Measurements from ENCODE around the gene ZNF48. TPM values are rescaled to one million over a fixed set of nuclear protein-coding genes. Genes with fewer than 3 reads are reported as not detected.

The ZNF48 gene
- total RNA-seq, 1 experiment from 2014 or later: 12.4 TPM

DNA sequence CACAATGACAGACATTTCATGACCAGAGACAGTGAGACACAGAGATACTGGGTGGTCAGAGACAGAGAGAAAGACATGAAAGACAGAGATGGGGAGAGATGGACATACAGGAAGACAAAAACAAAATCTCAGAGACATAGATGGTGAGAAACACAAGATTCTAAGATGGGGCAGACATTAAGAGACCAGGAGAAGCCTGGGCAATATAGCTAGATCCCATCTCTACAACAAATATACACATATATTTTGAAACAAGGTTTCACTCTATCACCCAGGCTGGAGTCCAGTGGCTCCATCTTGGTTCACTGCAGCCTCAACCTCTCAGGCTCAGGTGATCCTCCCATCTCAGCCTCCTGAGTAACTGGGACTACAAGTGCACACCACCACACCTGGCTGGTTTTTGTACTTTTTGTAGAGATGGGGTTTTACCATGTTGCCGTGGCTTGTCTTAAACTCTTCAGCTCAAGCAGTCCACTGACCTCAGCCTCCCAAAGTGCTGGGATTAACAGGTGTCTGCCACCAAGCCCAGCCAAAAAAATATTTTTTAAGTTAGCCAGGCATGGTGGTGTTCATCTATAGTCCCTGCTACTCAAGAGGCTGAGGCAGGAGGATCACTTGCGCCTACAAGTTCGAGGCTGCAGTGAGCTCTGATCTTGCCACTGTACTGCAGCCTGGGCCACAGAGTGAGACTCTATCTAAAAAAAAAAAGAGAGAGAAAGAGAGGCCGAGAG, 15.0 kb upstream of the ZNF48 start:
- no peak for TF ChIP-seq CTCF (IDR thresholded peaks at IDR 0.05; ENCODE audit: unreplicated experiment)
- DNase-seq (ENCODE audit: unreplicated experiment): no peak
- Mint-ChIP-seq H3K27ac (ENCODE audit: low read depth, unreplicated experiment) (peak overlapping the region; percentile 99), H3K27me3 (ENCODE audit: insufficient read depth, unreplicated experiment) (no peaks in the 10 kb centered on the region), H3K9me3 (ENCODE audit: unreplicated experiment) (no peaks in the 10 kb centered on the region), H3K36me3 (ENCODE audit: insufficient read depth, unreplicated experiment) (peaks cover 20% of the 10 kb centered on the region), H3K4me1 (ENCODE audit: insufficient read depth, unreplicated experiment) (peaks cover 13% of the 10 kb centered on the region), H3K4me3 (ENCODE audit: unreplicated experiment) (peak overlapping the region; percentile 92)
- TSS peak; percentile 43 for BruUV-seq (replicated peaks)
- ChIA-PET CTCF (no interaction called here), POLR2A (interaction anchor here (0.9 to 1.6 kb wide), 3 partner anchors 10 to 38 kb away, joined by 3 to 4 read pairs (median 4); partner anchors contain the start of genes TBC1D10B and ZNF48)
- intact Hi-C loops (cut with micrococcal nuclease): no loop called here

DNA sequence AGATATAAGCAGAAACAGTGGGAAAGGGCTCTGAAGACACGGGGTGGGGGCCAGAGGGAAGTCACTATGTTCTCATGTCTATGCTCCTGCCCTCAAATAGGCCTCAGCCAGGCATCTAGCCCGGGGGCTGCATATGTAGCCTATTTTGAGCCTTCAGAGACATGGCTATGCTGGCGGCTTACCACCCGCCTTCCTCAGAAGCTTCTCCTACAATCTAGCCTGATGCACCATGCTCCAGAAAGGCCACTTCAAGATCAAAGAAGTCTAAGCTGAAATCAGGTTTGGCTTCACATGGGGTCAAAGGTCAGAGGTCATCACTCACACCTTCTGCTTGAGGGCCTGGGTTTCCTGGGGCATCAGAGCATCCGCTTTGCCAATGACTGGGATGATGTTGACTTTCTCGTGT, 14.4 kb upstream of the ZNF48 start:
- Mint-ChIP-seq H3K27ac (ENCODE audit: low read depth, unreplicated experiment) (no peak overlapping the region), H3K36me3 (ENCODE audit: insufficient read depth, unreplicated experiment) (peaks cover 20% of the 10 kb centered on the region), H3K4me1 (ENCODE audit: insufficient read depth, unreplicated experiment) (peaks cover 13% of the 10 kb centered on the region), H3K27me3 (ENCODE audit: insufficient read depth, unreplicated experiment) (no peaks in the 10 kb centered on the region), H3K4me3 (ENCODE audit: unreplicated experiment) (no peak overlapping the region), H3K9me3 (ENCODE audit: unreplicated experiment) (no peaks in the 10 kb centered on the region)
- ChIA-PET POLR2A (interaction anchor here (0.9 to 1.6 kb wide), 3 partner anchors 10 to 37 kb away, joined by 3 to 4 read pairs (median 4); partner anchors contain the start of genes TBC1D10B and ZNF48), CTCF (no interaction called here)
- intact Hi-C loops (cut with micrococcal nuclease): no loop called here
- no peak for TF ChIP-seq CTCF (IDR thresholded peaks at IDR 0.05; ENCODE audit: unreplicated experiment)
- no peak for DNase-seq (ENCODE audit: unreplicated experiment)
- BruUV-seq (replicated peaks): no TSS peak

GRCh38 chr16:30381291-30382041, 13.8 kb upstream of the ZNF48 start:
- intact Hi-C loops (cut with micrococcal nuclease): no loop called here
- H3K4me3 Mint-ChIP-seq (ENCODE audit: unreplicated experiment): no peak overlapping the region
- no peak overlapping the region for H3K27ac Mint-ChIP-seq (ENCODE audit: low read depth, unreplicated experiment)
- no TSS peak for BruUV-seq (replicated peaks)
- CTCF ChIA-PET: no interaction called here
- no peaks in the 10 kb centered on the region for H3K27me3 Mint-ChIP-seq (ENCODE audit: insufficient read depth, unreplicated experiment)
- peaks cover 20% of the 10 kb centered on the region for H3K36me3 Mint-ChIP-seq (ENCODE audit: insufficient read depth, unreplicated experiment)
- no peak for DNase-seq (ENCODE audit: unreplicated experiment)
- H3K9me3 Mint-ChIP-seq (ENCODE audit: unreplicated experiment): no peaks in the 10 kb centered on the region
- peaks cover 13% of the 10 kb centered on the region for H3K4me1 Mint-ChIP-seq (ENCODE audit: insufficient read depth, unreplicated experiment)
- POLR2A ChIA-PET: interaction anchor here (0.7 to 1.3 kb wide), 3 partner anchors 11 to 36 kb away, joined by 3 to 4 read pairs (median 3); partner anchors contain the start of gene TBC1D10B
- TF ChIP-seq CTCF (IDR thresholded peaks at IDR 0.05; ENCODE audit: unreplicated experiment): no peak
